ENCODE data around the gene C1orf116. TPM values are rescaled to one million over a fixed set of nuclear protein-coding genes. Genes with fewer than 3 reads are reported as not detected.

Gene C1orf116
- total and polyA plus RNA-seq, 7 experiments from 2014 or later = 0.11 to 0.15 TPM; not detected in 5

DNA sequence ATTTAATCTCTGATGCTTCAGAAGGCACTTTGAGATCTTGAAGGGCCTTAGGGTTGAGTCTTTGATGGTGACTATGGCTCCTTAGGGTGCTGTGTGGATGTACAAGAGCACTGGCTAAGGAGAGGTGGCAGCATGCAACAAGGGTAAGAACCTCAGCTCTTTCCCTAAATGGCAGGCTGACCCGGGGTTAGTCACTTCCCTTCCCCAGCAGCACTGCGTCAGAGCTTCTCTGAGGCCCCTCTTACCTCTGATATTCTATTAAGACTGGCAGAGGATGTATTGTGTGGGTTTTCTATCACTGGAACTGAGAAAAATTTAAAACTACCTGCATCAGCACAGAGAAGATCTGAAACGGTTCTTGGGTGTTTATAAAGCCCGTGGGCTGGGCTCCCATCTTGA lies 11.8 kb downstream of the C1orf116 start:
- CTCF ChIA-PET = interaction anchor here (1.3 kb wide), 1 partner anchor 15 kb away, joined by 3 read pairs; no protein-coding TSS in a partner anchor
- H3K4me1 Mint-ChIP-seq = peaks cover 0 to 3% (median 0%) of the 10 kb centered on the region in 7 donors
- H3K9me3 Mint-ChIP-seq = no peaks in the 10 kb centered on the region
- H3K36me3 Mint-ChIP-seq = no peaks in the 10 kb centered on the region
- Histone ChIP-seq H3K27ac (ENCODE audit: low read depth, low read length) (no peak overlapping the region), H3K27me3 (ENCODE audit: control insufficient read depth in 2 of 2, insufficient read depth in 2 of 2, low read length in 2 of 2) (no peaks in the 10 kb centered on the region), H3K9me3 (ENCODE audit: control insufficient read depth in 2 of 3, low read length in 3 of 3) (no peaks in the 10 kb centered on the region), H3K4me1 (ENCODE audit: control insufficient read depth in 2 of 2, insufficient read depth in 2 of 2, low read length in 2 of 2) (no peaks in the 10 kb centered on the region), H3K36me3 (ENCODE audit: control insufficient read depth in 2 of 3, insufficient read depth in 3 of 3, low read length in 3 of 3) (no peaks in the 10 kb centered on the region), H3K4me3 (ENCODE audit: low read length) (no peak overlapping the region)
- POLR2A ChIA-PET = interaction anchor here (1.2 kb wide), 1 partner anchor 447 kb away, joined by 3 read pairs; no protein-coding TSS in a partner anchor
- H3K27me3 Mint-ChIP-seq = peaks cover 0 to 22% (median 9%) of the 10 kb centered on the region in 5 donors
- DNase-seq (no peak), ATAC-seq (no peak)
- intact Hi-C loops (cut with micrococcal nuclease) = no loop called here
- H3K4me3 Mint-ChIP-seq = no peak overlapping the region
- H3K27ac Mint-ChIP-seq = peak overlapping the region in 1 of 9 donors; percentile 32

- H3K9me3 Mint-ChIP-seq = no peaks in the 10 kb centered on the region
- POLR2A ChIA-PET = interaction anchor here (1.2 kb wide), 1 partner anchor 447 kb away, joined by 3 read pairs; no protein-coding TSS in a partner anchor
- CTCF ChIA-PET = no interaction called here
- H3K4me3 ChIP-seq (ENCODE audit: low read length) = no peak overlapping the region
- H3K4me1 Mint-ChIP-seq = peaks cover 0 to 3% (median 0%) of the 10 kb centered on the region in 7 donors
- intact Hi-C loops (cut with micrococcal nuclease) = no loop called here
- no peak overlapping the region for H3K27ac Mint-ChIP-seq
- H3K27me3 ChIP-seq (ENCODE audit: control insufficient read depth in 2 of 2, insufficient read depth in 2 of 2, low read length in 2 of 2) = no peaks in the 10 kb centered on the region
- H3K4me1 ChIP-seq (ENCODE audit: control insufficient read depth in 2 of 2, insufficient read depth in 2 of 2, low read length in 2 of 2) = no peaks in the 10 kb centered on the region
- H3K4me3 Mint-ChIP-seq = no peak overlapping the region
- no peaks in the 10 kb centered on the region for H3K36me3 ChIP-seq (ENCODE audit: control insufficient read depth in 2 of 3, insufficient read depth in 3 of 3, low read length in 3 of 3)
- no peaks in the 10 kb centered on the region for H3K9me3 ChIP-seq (ENCODE audit: control insufficient read depth in 2 of 3, low read length in 3 of 3)
- no peaks in the 10 kb centered on the region for H3K36me3 Mint-ChIP-seq
- peaks cover 2 to 21% (median 6%) of the 10 kb centered on the region in 5 donors for H3K27me3 Mint-ChIP-seq
- DNase-seq = no peak
- ATAC-seq = no peak
- no peak overlapping the region for H3K27ac ChIP-seq (ENCODE audit: low read depth, low read length)
Measured at GRCh38 chr1:207020065-207020708, 12.4 kb downstream of the C1orf116 start.

GRCh38 chr1:207019661-207020060 lies 12.9 kb downstream of the C1orf116 start:
- ChIA-PET POLR2A (interaction anchor here (0.6 kb wide), 1 partner anchor 68 kb away, joined by 3 read pairs; no protein-coding TSS in a partner anchor), CTCF (no interaction called here)
- no peak overlapping the region for H3K27ac Mint-ChIP-seq
- no peaks in the 10 kb centered on the region for H3K9me3 Mint-ChIP-seq
- peaks cover 5 to 25% (median 8%) of the 10 kb centered on the region in 5 donors for H3K27me3 Mint-ChIP-seq
- no peak overlapping the region for H3K27ac ChIP-seq (ENCODE audit: low read depth, low read length)
- no peaks in the 10 kb centered on the region for H3K36me3 Mint-ChIP-seq
- no peaks in the 10 kb centered on the region for H3K4me1 ChIP-seq (ENCODE audit: control insufficient read depth in 2 of 2, insufficient read depth in 2 of 2, low read length in 2 of 2)
- DNase-seq (no peak), ATAC-seq (no peak)
- no peaks in the 10 kb centered on the region for H3K36me3 ChIP-seq (ENCODE audit: control insufficient read depth in 2 of 3, insufficient read depth in 3 of 3, low read length in 3 of 3)
- H3K9me3 ChIP-seq (ENCODE audit: control insufficient read depth in 2 of 3, low read length in 3 of 3) = no peaks in the 10 kb centered on the region
- intact Hi-C loops (cut with micrococcal nuclease) = no loop called here
- H3K27me3 ChIP-seq (ENCODE audit: control insufficient read depth in 2 of 2, insufficient read depth in 2 of 2, low read length in 2 of 2) = no peaks in the 10 kb centered on the region
- H3K4me3 Mint-ChIP-seq = no peak overlapping the region
- no peak overlapping the region for H3K4me3 ChIP-seq (ENCODE audit: low read length)
- peaks cover 0 to 3% (median 0%) of the 10 kb centered on the region in 7 donors for H3K4me1 Mint-ChIP-seq

- no peaks in the 10 kb centered on the region for H3K36me3 Mint-ChIP-seq
- intact Hi-C loops (cut with micrococcal nuclease) = no loop called here
- Histone ChIP-seq H3K9me3 (ENCODE audit: control insufficient read depth in 2 of 3, low read length in 3 of 3) (no peaks in the 10 kb centered on the region), H3K36me3 (ENCODE audit: control insufficient read depth in 2 of 3, insufficient read depth in 3 of 3, low read length in 3 of 3) (no peaks in the 10 kb centered on the region), H3K4me3 (ENCODE audit: low read length) (no peak overlapping the region), H3K27me3 (ENCODE audit: control insufficient read depth in 2 of 2, insufficient read depth in 2 of 2, low read length in 2 of 2) (no peaks in the 10 kb centered on the region), H3K27ac (ENCODE audit: low read depth, low read length) (no peak overlapping the region), H3K4me1 (ENCODE audit: control insufficient read depth in 2 of 2, insufficient read depth in 2 of 2, low read length in 2 of 2) (no peaks in the 10 kb centered on the region)
- H3K4me1 Mint-ChIP-seq = peaks cover 0 to 3% (median 0%) of the 10 kb centered on the region in 7 donors
- H3K4me3 Mint-ChIP-seq = no peak overlapping the region
- H3K9me3 Mint-ChIP-seq = no peaks in the 10 kb centered on the region
- H3K27me3 Mint-ChIP-seq = peaks cover 8 to 24% (median 12%) of the 10 kb centered on the region in 5 donors
- ChIA-PET CTCF (no interaction called here), POLR2A (interaction anchor here (0.6 kb wide), 1 partner anchor 67 kb away, joined by 3 read pairs; no protein-coding TSS in a partner anchor)
- DNase-seq (no peak), ATAC-seq (no peak)
- no peak overlapping the region for H3K27ac Mint-ChIP-seq
Measured at GRCh38 chr1:207019161-207019560, 13.4 kb downstream of the C1orf116 start.

- no peak for ATAC-seq
- CTCF ChIA-PET = interaction anchor here (0.5 kb wide), 1 partner anchor 352 kb away, joined by 4 read pairs; no protein-coding TSS in a partner anchor
Measured at GRCh38 chr1:207018707-207019106, 13.8 kb downstream of the C1orf116 start.

GRCh38 chr1:207017615-207018559 lies 14.7 kb downstream of the C1orf116 start:
- Histone ChIP-seq H3K9me3 (ENCODE audit: control insufficient read depth in 2 of 3, low read length in 3 of 3) (no peaks in the 10 kb centered on the region), H3K27me3 (ENCODE audit: control insufficient read depth in 2 of 2, insufficient read depth in 2 of 2, low read length in 2 of 2) (no peaks in the 10 kb centered on the region), H3K4me1 (ENCODE audit: control insufficient read depth in 2 of 2, insufficient read depth in 2 of 2, low read length in 2 of 2) (no peaks in the 10 kb centered on the region), H3K27ac (ENCODE audit: low read depth, low read length) (no peak overlapping the region), H3K36me3 (ENCODE audit: control insufficient read depth in 2 of 3, insufficient read depth in 3 of 3, low read length in 3 of 3) (no peaks in the 10 kb centered on the region), H3K4me3 (ENCODE audit: low read length) (no peak overlapping the region)
- H3K4me3 Mint-ChIP-seq = no peak overlapping the region
- ChIA-PET CTCF (interaction anchor here (0.5 to 1.3 kb wide), 3 partner anchors 37 to 351 kb away, joined by 3 to 4 read pairs (median 3); no protein-coding TSS in a partner anchor), POLR2A (interaction anchor here (0.6 kb wide), 1 partner anchor 53 kb away, joined by 4 read pairs; no protein-coding TSS in a partner anchor)
- intact Hi-C loops (cut with micrococcal nuclease) = no loop called here
- peaks cover 12 to 36% (median 15%) of the 10 kb centered on the region in 5 donors for H3K27me3 Mint-ChIP-seq
- no peak overlapping the region for H3K27ac Mint-ChIP-seq
- H3K4me1 Mint-ChIP-seq = peaks cover 0 to 3% (median 0%) of the 10 kb centered on the region in 7 donors
- H3K36me3 Mint-ChIP-seq = no peaks in the 10 kb centered on the region
- H3K9me3 Mint-ChIP-seq = no peaks in the 10 kb centered on the region
- peak; percentile 52 for ATAC-seq
- no peak for DNase-seq

More at GRCh38 chr1:207018707-207019106, 13.8 kb downstream of the C1orf116 start:
- Histone ChIP-seq H3K27ac (ENCODE audit: low read depth, low read length) (no peak overlapping the region), H3K9me3 (ENCODE audit: control insufficient read depth in 2 of 3, low read length in 3 of 3) (no peaks in the 10 kb centered on the region), H3K4me1 (ENCODE audit: control insufficient read depth in 2 of 2, insufficient read depth in 2 of 2, low read length in 2 of 2) (no peaks in the 10 kb centered on the region), H3K36me3 (ENCODE audit: control insufficient read depth in 2 of 3, insufficient read depth in 3 of 3, low read length in 3 of 3) (no peaks in the 10 kb centered on the region), H3K4me3 (ENCODE audit: low read length) (no peak overlapping the region), H3K27me3 (ENCODE audit: control insufficient read depth in 2 of 2, insufficient read depth in 2 of 2, low read length in 2 of 2) (no peaks in the 10 kb centered on the region)
- Mint-ChIP-seq H3K4me3 (no peak overlapping the region), H3K36me3 (no peaks in the 10 kb centered on the region), H3K27ac (no peak overlapping the region), H3K27me3 (peaks cover 9 to 28% (median 12%) of the 10 kb centered on the region in 5 donors), H3K9me3 (no peaks in the 10 kb centered on the region), H3K4me1 (peaks cover 0 to 3% (median 0%) of the 10 kb centered on the region in 7 donors)
- POLR2A ChIA-PET = no interaction called here
- intact Hi-C loops (cut with micrococcal nuclease) = no loop called here
- DNase-seq = no peak

All from naive thymus-derived CD4-positive, alpha-beta T cell (primary cell).